HEK293 (cell line): Measurements from ENCODE around the gene MPC1.

Experiments
- HOXA7 ChIP-seq: sonication (generic); formaldehyde crosslinking; IDR thresholded peaks from 2 replicates; pipeline ENCODE4 v1.8.1; 2022; ENCODE audit warnings: missing genetic modification reagents, borderline replicate concordance
- KLF8 ChIP-seq: fragments of 450-650 bp; formaldehyde crosslinking; IDR thresholded peaks from 2 replicates; pipeline ENCODE4 v1.5.1; 2016; ENCODE audit warnings: missing biosample characterization, missing genetic modification characterization
- PRDM1 ChIP-seq: fragments of 450-650 bp; formaldehyde crosslinking; IDR thresholded peaks from 2 replicates; pipeline ENCODE4; 2016; ENCODE audit warnings: missing biosample characterization, missing genetic modification characterization
- SALL2 ChIP-seq: fragments of 450-650 bp; formaldehyde crosslinking; IDR thresholded peaks from 2 replicates; pipeline ENCODE4 v1.5.0; 2017; ENCODE audit warnings: missing biosample characterization, mild to moderate bottlenecking, missing genetic modification characterization, borderline replicate concordance
- SP3 ChIP-seq: fragments of 450-650 bp; formaldehyde crosslinking; IDR thresholded peaks from 2 replicates; pipeline ENCODE4 v1.5.1; 2016; ENCODE audit warnings: missing biosample characterization, missing genetic modification characterization
- WT1 ChIP-seq: fragments of 450-650 bp; formaldehyde crosslinking; IDR thresholded peaks from 2 replicates; pipeline ENCODE4 v1.5.1; 2016; ENCODE audit warnings: missing biosample characterization, missing genetic modification characterization
- YY1 ChIP-seq: fragments of 450-650 bp; formaldehyde crosslinking; IDR thresholded peaks from 2 replicates; pipeline ENCODE4 v1.5.1; 2018; ENCODE audit warnings: missing biosample characterization, missing genetic modification characterization
- YY2 ChIP-seq: fragments of 450-650 bp; formaldehyde crosslinking; IDR thresholded peaks from 2 replicates; pipeline ENCODE4 v1.5.1; 2016; ENCODE audit warnings: missing biosample characterization, missing genetic modification characterization
- ZBTB1 ChIP-seq: fragments of 450-650 bp; formaldehyde crosslinking; IDR thresholded peaks from 2 replicates; pipeline ENCODE4 v1.5.1; 2016; ENCODE audit warnings: missing biosample characterization, missing genetic modification characterization
- ZBTB48 ChIP-seq: fragments of 450-650 bp; formaldehyde crosslinking; IDR thresholded peaks from 2 replicates; pipeline ENCODE4 v1.5.1; 2016; ENCODE audit warnings: missing biosample characterization, missing genetic modification characterization
- ZEB2 ChIP-seq: fragments of 450-650 bp; formaldehyde crosslinking; IDR thresholded peaks from 2 replicates; pipeline ENCODE4 v1.5.1; 2016; ENCODE audit warnings: missing biosample characterization, missing genetic modification characterization
- ZFHX2 ChIP-seq: fragments of 450-650 bp; formaldehyde crosslinking; conservative IDR thresholded peaks from 2 replicates; pipeline ENCODE4 v1.5.1; 2016; ENCODE audit warnings: missing biosample characterization, missing genetic modification characterization
- ZIC2 ChIP-seq: fragments of 450-650 bp; formaldehyde crosslinking; IDR thresholded peaks from 2 replicates; pipeline ENCODE4 v1.5.1; 2016; ENCODE audit warnings: missing biosample characterization, missing genetic modification characterization
- ZNF10 ChIP-seq: fragments of 450-650 bp; formaldehyde crosslinking; IDR thresholded peaks from 2 replicates; pipeline ENCODE4 v1.5.1; 2017; ENCODE audit warnings: missing biosample characterization, missing genetic modification characterization
- ZNF112 ChIP-seq: fragments of 450-650 bp; formaldehyde crosslinking; IDR thresholded peaks from 2 replicates; pipeline ENCODE4 v1.5.0; 2017; ENCODE audit warnings: missing biosample characterization, missing genetic modification characterization
- ZNF184 ChIP-seq: fragments of 450-650 bp; IDR thresholded peaks from 2 replicates; pipeline ENCODE4 v1.5.1; 2018; ENCODE audit warnings: missing biosample characterization, mild to moderate bottlenecking, missing genetic modification characterization
- ZNF211 ChIP-seq: fragments of 450-650 bp; formaldehyde crosslinking; IDR thresholded peaks from 2 replicates; pipeline ENCODE4 v1.5.1; 2016; ENCODE audit warnings: low read depth, missing biosample characterization, missing genetic modification characterization
- ZNF223 ChIP-seq: fragments of 450-650 bp; formaldehyde crosslinking; IDR thresholded peaks from 2 replicates; pipeline ENCODE4 v1.5.1; 2016; ENCODE audit warnings: missing biosample characterization, missing genetic modification characterization
- ZNF24 ChIP-seq: fragments of 450-650 bp; formaldehyde crosslinking; IDR thresholded peaks from 2 replicates; pipeline ENCODE4 v1.5.1; 2016; ENCODE audit warnings: missing biosample characterization, missing genetic modification characterization
- ZNF302 ChIP-seq: fragments of 450-650 bp; formaldehyde crosslinking; IDR thresholded peaks from 2 replicates; pipeline ENCODE4 v1.5.1; 2016; ENCODE audit warnings: missing biosample characterization, missing genetic modification characterization, low read depth
- ZNF311 ChIP-seq: fragments of 450-650 bp; formaldehyde crosslinking; IDR thresholded peaks from 2 replicates; pipeline ENCODE4 v1.5.1; 2017; ENCODE audit warnings: missing biosample characterization, missing genetic modification characterization, borderline replicate concordance
- ZNF398 ChIP-seq: fragments of 450-650 bp; formaldehyde crosslinking; IDR thresholded peaks from 2 replicates; pipeline ENCODE4 v1.5.1; 2017; ENCODE audit warnings: missing biosample characterization, missing genetic modification characterization
- ZNF473 ChIP-seq: fragments of 450-650 bp; formaldehyde crosslinking; IDR thresholded peaks from 2 replicates; pipeline ENCODE4 v1.5.1; 2017; ENCODE audit warnings: missing biosample characterization, missing genetic modification characterization
- ZNF513 ChIP-seq: fragments of 450-650 bp; IDR thresholded peaks from 2 replicates; pipeline ENCODE4 v1.5.1; 2018; ENCODE audit warnings: missing biosample characterization, missing genetic modification characterization
- ZNF549 ChIP-seq: fragments of 450-650 bp; IDR thresholded peaks from 2 replicates; pipeline ENCODE4 v1.5.1; 2018; ENCODE audit warnings: missing biosample characterization, missing genetic modification characterization, mild to moderate bottlenecking, inconsistent platforms, moderate library complexity
- ZNF558 ChIP-seq: fragments of 450-650 bp; formaldehyde crosslinking; IDR thresholded peaks from 2 replicates; pipeline ENCODE4 v1.5.1; 2016; ENCODE audit warnings: missing biosample characterization, missing genetic modification characterization
- ZNF623 ChIP-seq: fragments of 450-650 bp; formaldehyde crosslinking; IDR thresholded peaks from 2 replicates; pipeline ENCODE4 v1.5.1; 2016; ENCODE audit warnings: missing biosample characterization, missing genetic modification characterization
- ZNF670 ChIP-seq: fragments of 450-650 bp; formaldehyde crosslinking; IDR thresholded peaks from 2 replicates; pipeline ENCODE4 v1.5.1; 2016; ENCODE audit warnings: missing biosample characterization, missing genetic modification characterization, low read depth
- ZNF677 ChIP-seq: fragments of 450-650 bp; IDR thresholded peaks from 2 replicates; pipeline ENCODE4 v1.5.0; 2018; ENCODE audit warnings: missing biosample characterization, mild to moderate bottlenecking, missing genetic modification characterization, moderate library complexity
- ZNF701 ChIP-seq: fragments of 450-650 bp; formaldehyde crosslinking; IDR thresholded peaks from 2 replicates; pipeline ENCODE4 v1.5.1; 2016; ENCODE audit warnings: missing biosample characterization, missing genetic modification characterization
- ZNF707 ChIP-seq: fragments of 450-650 bp; formaldehyde crosslinking; IDR thresholded peaks from 2 replicates; pipeline ENCODE4 v1.5.1; 2016; ENCODE audit warnings: missing biosample characterization, missing genetic modification characterization
- ZNF768 ChIP-seq: fragments of 450-650 bp; formaldehyde crosslinking; IDR thresholded peaks from 2 replicates; pipeline ENCODE4 v1.5.1; 2018; ENCODE audit warnings: missing biosample characterization, mild to moderate bottlenecking, missing genetic modification characterization
- TF ChIP-seq, protein P1 (sequence below): IDR thresholded peaks from 2 replicates; pipeline ENCODE4 v1.6.1; 2011; ENCODE audit warnings: mild to moderate bottlenecking, low read depth, low read length, borderline replicate concordance
- TF ChIP-seq, protein P2 (sequence below): fragments of 450-650 bp; formaldehyde crosslinking; IDR thresholded peaks from 2 replicates; pipeline ENCODE4 v1.5.1; 2017; ENCODE audit warnings: missing biosample characterization, missing genetic modification characterization

The MPC1 gene

GRCh38 chr6:166382933-166383801 lies at the start of gene MPC1 (continued):
- TF ChIP-seq WT1 (tag by site-specific recombination) (no peak), ZNF311 (no peak), ZNF701 (no peak), HOXA7 (no peak), YY2 (tag by site-specific recombination) (no peak), ZNF112 (no peak), ZNF677 (no peak), ZNF558 (no peak), ZFHX2 (tag by site-specific recombination) (peak; percentile 91), ZNF24 (no peak), ZNF10 (tag by site-specific recombination) (no peak), ZIC2 (tag by site-specific recombination) (peak; percentile 86), ZNF184 (tag by site-specific recombination) (0 out of 2 replicates have a peak, but pooled peaks have one; percentile 31), ZEB2 (tag by site-specific recombination) (no peak), ZBTB48 (tag by site-specific recombination) (peak; percentile 80), ZNF513 (no peak), ZNF670 (no peak), YY1 (tag by site-specific recombination) (no peak), ZNF623 (tag by site-specific recombination) (no peak), PRDM1 (tag by site-specific recombination) (peak; percentile 68; the same call in 1 of the 2 replicates), ZNF398 (tag by site-specific recombination) (no peak), ZNF302 (tag by site-specific recombination) (no peak), ZNF768 (tag by site-specific recombination) (no peak), ZNF707 (no peak), ZNF549 (tag by site-specific recombination) (0 out of 2 replicates have a peak, but pooled peaks have one; percentile 37), KLF8 (tag by site-specific recombination) (peak; percentile 83; the same call in 1 of the 2 replicates), ZNF223 (no peak), ZNF211 (tag by site-specific recombination) (no peak), SALL2 (no peak), ZNF473 (tag by site-specific recombination) (no peak), SP3 (tag by site-specific recombination) (peak; percentile 97), ZBTB1 (tag by site-specific recombination) (no peak)
- TF ChIP-seq, protein P1, sequence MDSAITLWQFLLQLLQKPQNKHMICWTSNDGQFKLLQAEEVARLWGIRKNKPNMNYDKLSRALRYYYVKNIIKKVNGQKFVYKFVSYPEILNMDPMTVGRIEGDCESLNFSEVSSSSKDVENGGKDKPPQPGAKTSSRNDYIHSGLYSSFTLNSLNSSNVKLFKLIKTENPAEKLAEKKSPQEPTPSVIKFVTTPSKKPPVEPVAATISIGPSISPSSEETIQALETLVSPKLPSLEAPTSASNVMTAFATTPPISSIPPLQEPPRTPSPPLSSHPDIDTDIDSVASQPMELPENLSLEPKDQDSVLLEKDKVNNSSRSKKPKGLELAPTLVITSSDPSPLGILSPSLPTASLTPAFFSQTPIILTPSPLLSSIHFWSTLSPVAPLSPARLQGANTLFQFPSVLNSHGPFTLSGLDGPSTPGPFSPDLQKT = no peak
- TF ChIP-seq, protein P2, sequence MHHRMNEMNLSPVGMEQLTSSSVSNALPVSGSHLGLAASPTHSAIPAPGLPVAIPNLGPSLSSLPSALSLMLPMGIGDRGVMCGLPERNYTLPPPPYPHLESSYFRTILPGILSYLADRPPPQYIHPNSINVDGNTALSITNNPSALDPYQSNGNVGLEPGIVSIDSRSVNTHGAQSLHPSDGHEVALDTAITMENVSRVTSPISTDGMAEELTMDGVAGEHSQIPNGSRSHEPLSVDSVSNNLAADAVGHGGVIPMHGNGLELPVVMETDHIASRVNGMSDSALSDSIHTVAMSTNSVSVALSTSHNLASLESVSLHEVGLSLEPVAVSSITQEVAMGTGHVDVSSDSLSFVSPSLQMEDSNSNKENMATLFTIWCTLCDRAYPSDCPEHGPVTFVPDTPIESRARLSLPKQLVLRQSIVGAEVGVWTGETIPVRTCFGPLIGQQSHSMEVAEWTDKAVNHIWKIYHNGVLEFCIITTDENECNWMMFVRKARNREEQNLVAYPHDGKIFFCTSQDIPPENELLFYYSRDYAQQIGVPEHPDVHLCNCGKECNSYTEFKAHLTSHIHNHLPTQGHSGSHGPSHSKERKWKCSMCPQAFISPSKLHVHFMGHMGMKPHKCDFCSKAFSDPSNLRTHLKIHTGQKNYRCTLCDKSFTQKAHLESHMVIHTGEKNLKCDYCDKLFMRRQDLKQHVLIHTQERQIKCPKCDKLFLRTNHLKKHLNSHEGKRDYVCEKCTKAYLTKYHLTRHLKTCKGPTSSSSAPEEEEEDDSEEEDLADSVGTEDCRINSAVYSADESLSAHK (tag by site-specific recombination) = no peak
